CD4-positive, alpha-beta T cell treated with Interleukin-12 subunit alpha and Interleukin-12 subunit beta, for 1 hour (primary cell): ENCODE measurements around the gene SQSTM1.

Experiments used
- DNase-seq: peaks from one replicate; pipeline ENCODE4 v3.0.0-alpha.2; 2020

Gene SQSTM1

DNA sequence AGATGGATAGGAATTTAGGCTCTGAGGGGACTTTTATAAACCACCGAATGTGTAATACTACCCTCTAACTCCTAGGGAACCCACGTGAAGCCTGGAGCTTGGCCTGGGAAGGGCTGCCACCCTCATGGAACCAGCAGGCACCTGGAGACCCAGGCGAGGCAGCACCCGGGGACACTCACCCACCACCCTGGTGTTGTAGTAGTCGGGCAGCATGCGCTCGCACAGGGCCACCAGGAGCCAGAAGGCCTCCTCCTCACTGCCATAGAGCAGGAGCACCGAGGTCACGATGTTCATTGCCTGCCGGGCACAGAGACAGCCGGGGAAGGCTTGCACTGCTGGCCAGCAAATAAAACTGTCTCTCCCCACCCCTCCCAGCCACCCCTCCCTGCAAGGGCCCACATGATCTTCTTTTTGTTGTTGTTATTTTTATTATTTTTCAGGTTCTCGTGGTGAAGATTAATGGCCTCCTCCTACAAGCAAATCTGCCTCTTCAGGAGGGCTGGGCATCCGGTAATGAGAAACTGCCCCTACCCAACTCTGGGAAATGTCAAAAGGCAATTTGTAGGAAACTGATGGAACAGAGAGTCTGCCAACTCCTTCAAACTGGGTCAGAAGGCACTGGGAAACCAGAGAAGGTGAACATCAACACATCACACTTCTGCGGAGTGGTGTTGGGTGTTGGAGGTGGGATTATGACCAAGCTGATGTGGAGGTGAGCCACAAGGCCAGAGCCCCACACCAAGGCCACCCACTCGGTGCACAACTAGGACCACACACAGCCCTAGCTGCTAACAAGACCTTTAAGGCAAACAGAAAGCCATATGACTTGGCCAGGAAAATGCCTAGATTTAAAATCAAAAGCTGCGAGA lies 55.3 kb downstream of the SQSTM1 start:
- DNase-seq = no peak

DNA sequence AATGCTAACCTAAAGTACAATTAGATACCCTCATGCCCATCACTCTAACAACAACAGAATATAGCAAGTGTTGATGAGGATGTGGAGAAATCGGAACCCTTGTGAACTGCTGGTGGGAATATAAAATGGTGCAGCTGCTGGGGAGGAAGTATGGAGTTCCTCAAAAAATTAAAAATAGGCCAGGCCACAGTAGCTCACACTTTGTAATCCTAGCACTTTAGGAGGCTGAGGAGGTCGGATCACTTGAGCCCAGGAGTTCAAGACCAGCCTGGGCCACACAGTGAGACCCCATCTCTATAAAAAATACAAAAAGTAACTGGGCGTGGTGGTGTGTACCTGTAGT lies 55.9 kb downstream of the SQSTM1 start:
- no peak for DNase-seq

DNA sequence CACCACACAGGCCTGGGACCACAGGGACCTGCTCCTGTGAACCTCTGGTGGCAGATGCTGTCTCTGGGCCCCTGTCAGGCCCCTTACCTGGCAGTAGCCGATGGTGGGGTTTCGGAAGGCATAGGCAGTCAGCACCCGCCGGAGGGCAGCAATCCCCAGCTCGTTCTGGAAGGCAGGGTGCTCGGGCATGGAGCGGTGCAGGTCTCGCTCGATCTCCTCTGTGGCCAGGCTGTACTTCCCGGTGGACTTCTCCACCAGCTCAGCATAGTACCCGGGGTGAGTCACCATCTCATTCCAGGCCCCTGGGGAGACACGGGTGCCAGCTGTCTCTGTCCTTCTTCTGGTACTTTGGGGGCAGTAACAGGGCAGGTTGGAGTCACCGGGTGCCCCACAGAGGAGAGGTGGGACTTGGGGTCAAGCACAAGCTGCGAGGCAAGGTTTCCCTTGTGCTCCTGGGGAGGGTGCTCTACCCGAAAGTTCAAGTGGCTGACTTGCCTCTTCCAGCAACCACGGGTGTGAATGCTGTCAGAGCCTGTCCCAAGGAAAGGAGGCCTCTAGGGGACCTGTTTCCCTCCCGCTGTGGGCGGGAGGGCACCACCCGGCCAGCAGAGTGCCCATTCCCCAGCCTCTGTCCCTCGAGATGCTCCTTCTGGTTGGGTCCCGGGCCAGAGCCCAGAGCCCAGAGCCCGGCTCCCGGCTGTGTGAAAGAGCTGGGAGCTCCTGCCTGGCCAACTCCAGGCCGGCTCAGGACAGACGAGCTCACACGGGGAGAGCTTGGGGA lies 57.7 kb downstream of the SQSTM1 start:
- DNase-seq = no peak

DNA sequence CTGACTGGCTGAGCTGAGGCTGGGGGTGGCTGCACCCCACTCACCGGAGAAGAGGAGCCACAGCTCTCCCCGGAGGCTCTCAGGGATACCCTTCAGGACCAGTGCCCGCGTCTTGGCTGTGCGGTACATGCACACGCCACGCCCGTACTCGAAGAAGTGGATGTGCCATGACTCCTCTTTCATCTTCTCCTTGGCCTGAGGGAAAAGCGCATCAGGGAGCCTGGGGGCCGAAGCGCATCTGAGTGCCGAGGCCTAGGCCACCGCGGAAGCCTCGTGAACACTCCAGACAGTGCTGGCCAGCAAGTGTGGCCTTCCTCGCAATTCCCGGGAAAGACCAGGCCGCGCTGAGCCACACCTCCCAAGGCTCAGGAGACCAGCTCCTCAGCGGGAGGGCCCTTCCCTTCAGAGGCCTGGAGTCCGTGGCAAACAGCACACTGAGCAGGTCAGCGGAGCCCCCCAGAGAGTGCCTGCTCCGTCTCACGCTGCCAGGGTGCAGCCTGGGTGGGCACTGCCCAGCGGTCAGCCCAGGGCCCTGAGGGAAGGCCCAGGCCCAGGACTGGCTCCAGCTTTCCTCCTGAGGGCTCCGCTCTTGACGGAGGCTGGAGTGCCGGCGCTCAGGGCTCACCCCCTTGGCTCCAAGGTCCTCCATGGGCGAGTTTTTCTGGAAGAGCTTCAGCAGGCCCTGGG lies 58.4 kb downstream of the SQSTM1 start:
- DNase-seq = no peak

DNA sequence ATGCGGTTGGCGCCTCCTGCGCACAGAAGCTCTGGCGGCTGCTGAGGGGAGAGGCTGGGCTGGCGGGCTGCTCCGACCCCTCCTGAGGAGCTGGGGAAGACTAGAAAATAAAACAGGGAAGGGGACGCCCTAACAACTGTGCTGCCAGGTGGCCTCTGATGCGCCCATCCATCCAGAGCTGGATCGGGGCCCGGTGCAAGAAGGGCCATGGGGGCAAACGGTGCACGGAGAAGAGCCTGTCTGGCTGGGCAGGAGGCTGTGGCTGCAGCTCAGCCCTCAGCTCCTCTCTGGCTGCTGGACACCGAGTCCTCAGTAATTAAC lies 58.9 kb downstream of the SQSTM1 start:
- no peak for DNase-seq

DNA sequence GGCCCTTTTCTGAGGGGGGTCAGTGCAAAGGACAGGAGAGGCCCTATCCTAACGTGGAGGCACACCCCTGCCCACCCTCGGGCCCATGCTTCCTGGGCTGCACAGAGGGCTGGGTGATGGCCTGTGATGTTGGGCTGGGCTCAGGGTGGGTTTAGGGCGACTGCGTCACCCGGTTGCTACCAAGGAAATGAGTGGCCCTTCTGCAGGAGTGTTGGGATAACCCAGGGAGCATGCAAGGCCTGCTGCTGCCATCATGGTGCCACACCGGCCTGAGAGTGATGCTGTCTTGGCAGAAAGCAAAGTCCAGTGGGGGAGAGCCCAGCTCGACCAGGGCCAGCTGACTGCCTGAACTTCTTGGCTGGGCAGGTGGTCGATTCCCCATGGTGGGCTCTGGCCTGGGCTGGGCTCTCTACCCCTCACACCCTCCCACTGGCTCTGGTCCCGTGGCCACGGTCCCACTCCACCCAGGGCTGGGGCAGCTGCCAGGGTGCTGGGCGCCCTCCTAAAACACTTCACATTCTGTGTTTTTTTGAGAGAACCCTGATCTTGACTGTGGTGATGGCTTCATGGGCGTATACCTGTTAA lies 59.5 kb downstream of the SQSTM1 start:
- DNase-seq = no peak

DNA sequence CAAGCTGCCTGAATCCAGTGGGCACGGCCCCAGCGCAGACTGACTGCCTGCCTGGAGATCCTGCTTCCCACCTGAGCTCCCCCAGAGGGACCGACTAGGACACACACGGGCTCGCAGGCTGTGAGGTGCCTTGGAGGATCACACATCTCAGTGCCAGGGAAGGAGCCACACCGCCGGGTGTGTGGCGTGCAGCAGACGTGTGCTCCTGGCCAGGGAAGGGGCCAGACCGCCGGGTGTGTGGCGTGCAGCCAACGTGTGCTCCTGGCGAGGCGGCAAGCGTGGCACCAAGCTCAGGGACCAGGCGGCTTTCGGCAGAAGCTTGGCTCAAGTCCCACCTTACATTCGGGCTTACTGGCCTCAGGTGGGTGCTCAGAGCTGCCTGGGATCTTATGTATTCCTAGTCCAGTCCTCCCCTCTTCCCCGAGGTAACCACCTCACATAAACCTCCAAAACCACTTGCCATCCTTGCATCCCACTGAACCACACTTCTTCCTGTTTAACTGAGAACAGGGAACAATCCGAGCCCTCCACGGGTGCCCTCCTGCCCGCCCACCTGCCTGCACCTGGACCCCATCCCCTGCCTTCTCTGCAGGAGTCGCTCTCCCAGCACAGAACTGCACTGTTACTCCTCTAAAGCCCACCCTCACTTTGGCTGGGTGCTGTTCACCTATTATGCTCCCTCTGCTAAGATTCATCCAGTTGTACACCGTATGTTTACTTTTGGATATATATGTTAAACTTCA lies 60.3 kb downstream of the SQSTM1 start:
- DNase-seq = no peak

DNA sequence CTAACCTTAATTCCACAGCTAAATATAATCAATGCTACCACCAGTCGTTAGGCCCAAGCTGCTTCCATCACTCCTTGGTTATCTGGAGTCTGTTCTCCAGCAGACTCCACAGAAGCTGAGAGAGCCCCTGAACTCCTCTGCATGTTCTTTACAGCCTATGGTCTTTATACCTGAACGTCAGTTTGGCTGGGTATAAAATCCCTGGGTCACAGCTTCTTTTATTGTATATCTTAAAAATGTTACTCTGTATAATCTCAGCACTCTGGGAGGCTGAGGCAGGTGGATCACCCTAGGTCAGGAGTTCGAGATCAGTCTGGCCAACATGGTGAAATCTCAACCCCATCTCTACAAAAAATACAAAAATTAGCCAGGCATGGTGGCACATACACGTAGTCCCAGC lies 61.6 kb downstream of the SQSTM1 start:
- DNase-seq = no peak

DNA sequence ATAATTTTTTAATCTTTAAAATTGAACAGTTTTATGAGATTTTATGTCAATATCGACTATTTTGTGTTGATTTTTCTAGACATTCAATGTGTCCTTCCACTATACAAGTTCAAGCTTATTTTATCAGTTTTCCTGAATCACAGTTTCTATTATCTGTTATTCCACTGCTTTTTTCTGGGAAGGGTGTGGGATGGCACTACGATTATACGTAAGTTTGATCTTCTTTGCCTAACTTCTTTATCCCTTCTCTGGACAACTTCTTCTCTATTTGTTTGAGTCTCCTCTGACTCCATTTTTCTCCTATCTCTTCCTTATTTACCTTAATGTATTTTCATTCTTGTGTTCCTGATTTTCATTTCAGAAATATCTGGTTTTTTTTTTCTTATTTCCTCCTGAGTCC lies 62.5 kb downstream of the SQSTM1 start:
- DNase-seq = no peak

DNA sequence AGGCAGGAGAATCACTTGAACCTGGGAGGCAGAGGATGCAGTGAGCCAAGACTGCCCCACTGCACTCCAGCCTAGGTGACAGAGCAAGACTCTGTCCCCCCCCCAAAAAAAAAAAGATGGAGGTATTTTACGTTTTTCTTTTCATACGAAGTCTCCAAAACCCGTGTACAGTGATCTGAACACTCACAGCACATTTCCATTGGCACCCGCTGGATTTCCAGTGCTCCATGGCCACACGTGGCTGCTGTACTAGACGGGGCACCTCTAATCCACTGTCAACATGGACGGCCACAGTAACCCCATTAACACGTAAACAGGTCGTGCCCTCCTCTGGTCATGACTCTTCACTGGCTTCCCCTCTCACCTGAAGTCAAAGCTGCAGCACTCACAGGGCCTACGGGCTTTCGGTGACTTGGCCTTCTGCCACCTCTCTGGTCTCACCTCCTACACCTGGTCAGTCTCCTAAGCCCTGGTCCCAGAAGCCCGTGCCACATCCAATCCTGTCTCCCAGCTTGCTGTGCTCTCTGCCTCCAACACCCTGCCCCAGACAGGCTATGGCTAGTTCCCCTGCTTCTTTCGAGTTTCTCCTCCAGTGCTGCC lies 64.9 kb downstream of the SQSTM1 start:
- no peak for DNase-seq

DNA sequence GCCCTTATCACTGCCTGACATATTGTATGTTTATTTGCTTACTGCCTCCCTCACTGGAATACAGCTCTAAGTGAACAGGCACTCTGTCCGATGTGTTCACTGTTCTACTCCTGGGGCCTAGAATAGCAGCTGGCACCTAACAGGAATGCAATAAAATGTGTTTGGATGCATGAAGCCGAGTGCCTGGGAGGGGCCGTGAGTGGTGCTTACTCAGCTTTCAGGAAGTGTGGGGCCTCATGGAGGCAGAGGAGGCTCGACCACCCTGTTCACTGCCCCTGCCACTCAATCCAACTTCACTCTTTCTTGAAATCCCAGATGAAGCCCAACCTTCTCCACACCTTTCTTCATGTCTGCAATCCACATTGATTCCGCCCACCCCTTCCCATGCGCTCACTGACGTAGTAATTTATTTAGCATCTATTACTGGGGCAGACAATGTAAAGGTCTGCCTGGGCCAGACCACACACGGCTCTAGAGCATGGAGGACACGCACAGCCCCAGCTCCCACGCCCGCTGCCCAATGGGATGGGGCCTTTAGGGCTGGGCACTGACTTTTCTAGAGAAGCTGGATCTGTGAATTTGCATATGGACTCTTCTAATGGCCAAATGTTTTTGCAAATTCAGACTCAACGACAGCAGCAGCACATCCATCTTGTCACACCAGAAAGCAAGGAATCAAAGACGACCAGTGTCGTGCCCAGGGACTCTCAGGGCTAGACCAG lies 65.6 kb downstream of the SQSTM1 start:
- DNase-seq = no peak

DNA sequence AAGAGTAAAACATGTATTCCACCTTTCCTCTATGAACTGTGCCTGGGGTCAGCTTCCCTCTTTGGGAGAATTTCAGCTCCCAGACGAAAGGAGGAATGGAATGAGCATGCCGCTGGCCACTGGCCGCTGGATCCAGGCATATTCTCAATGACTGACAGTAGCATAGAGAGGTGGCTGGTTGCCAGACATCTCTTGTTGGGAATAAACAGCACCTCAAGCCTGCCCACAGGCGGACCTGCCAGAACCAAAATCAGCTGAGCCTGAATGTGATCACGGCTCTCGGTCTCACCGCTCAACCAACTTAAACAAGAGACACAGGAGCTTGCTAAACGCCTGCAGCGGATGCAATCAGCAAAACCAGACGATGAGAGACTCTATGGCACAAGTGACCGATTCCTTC lies 66.4 kb downstream of the SQSTM1 start:
- no peak for DNase-seq
